Testis (tissue), 3 donors: ENCODE results near the gene NID1. TPM values are rescaled to one million over a fixed set of nuclear protein-coding genes. Genes with fewer than 3 reads are reported as not detected.

ENCODE experiments used
- DNase-seq: peaks from one replicate; pipeline ENCODE4 v3.0.0-alpha.2; 2019
- H3K27ac ChIP-seq, 2 donors: fragments of 200-600 bp; sonication (generic); one replicate each; pipeline ENCODE4 v1.5.1; 2019
- H3K27me3 ChIP-seq: fragments of 200-600 bp; sonication (generic); one replicate; pipeline ENCODE4 v1.5.1; 2019
- H3K36me3 ChIP-seq: fragments of 200-600 bp; sonication (generic); one replicate; pipeline ENCODE4 v1.5.1; 2017; ENCODE audit warnings: low read depth; ENCODE audit errors: missing control alignments
- H3K4me1 ChIP-seq: fragments of 200-600 bp; sonication (generic); one replicate; pipeline ENCODE4 v1.5.1; 2019
- H3K4me3 ChIP-seq, 2 donors: fragments of 200-600 bp; sonication (generic); one replicate each; pipeline ENCODE4 v1.5.1; 2017 to 2019
- H3K9me3 ChIP-seq: fragments of 200-600 bp; sonication (generic); one replicate; pipeline ENCODE4 v1.5.1; 2017
- POLR2A ChIP-seq: fragments of 450-650 bp; IDR thresholded peaks from one replicate; pipeline ENCODE4 v1.6.1; 2017; ENCODE audit warnings: antibody characterized with exemption, mild to moderate bottlenecking, moderate library complexity
- WGBS, 2 donors: methylation state at CpG; one replicate each; pipeline ENCODE4 v1.1.5; 2018; 5-methylcytosine and 5-hydroxymethylcytosine counted together
- intact Hi-C: fragments of 100-400 bp; cut with DNase I; formaldehyde crosslinking; loops from one replicate; pipeline ENCODE4 v1.15.1; 2023; ENCODE audit warnings: low total_unique reads
- polyA plus RNA-seq: library from polyadenylated mRNA; stranded (reverse); fragments of 350-450 nt; fragmentation: Illumina TruSeq; extraction: RNeasy Lipid Tissue Mini Kit (QIAGEN cat#74804); gene quantifications from one replicate; pipeline ENCODE4 v1.2.3, GENCODE V29; 2014; ENCODE audit warnings: low read depth, low replicate concordance; ENCODE audit not compliant: insufficient read depth
- total RNA-seq, 2 donors: library from RNA; depleted of rRNA; stranded (reverse); fragments of >200 nt; gene quantifications; one replicate each; pipeline ENCODE4 v1.2.3, GENCODE V29; 2016
- TF ChIP-seq, protein P1 (sequence below), 3 experiments: fragments of 450-650 bp in 2 of 3; fragments of 200-600 bp in 1 of 3; sonication (generic) in 1 of 3; IDR thresholded peaks; one replicate each; pipeline ENCODE4 v1.5.1; 2016 to 2019; ENCODE audit warnings: antibody characterized with exemption in 3 of 3, mild to moderate bottlenecking in 2 of 3, moderate library complexity in 1 of 3

NID1 gene
- total and polyA plus RNA-seq, 3 donors from 2014 or later, result 18.8 to 36.1 (median 21.0) TPM

- no peak for DNase-seq
- no peak overlapping the region for H3K27ac ChIP-seq
- H3K4me1 ChIP-seq, result peaks cover under 1% of the 10 kb centered on the region
- intact Hi-C loops, result no loop called here
- TF ChIP-seq POLR2A, result no peak
- TF ChIP-seq, protein P1, sequence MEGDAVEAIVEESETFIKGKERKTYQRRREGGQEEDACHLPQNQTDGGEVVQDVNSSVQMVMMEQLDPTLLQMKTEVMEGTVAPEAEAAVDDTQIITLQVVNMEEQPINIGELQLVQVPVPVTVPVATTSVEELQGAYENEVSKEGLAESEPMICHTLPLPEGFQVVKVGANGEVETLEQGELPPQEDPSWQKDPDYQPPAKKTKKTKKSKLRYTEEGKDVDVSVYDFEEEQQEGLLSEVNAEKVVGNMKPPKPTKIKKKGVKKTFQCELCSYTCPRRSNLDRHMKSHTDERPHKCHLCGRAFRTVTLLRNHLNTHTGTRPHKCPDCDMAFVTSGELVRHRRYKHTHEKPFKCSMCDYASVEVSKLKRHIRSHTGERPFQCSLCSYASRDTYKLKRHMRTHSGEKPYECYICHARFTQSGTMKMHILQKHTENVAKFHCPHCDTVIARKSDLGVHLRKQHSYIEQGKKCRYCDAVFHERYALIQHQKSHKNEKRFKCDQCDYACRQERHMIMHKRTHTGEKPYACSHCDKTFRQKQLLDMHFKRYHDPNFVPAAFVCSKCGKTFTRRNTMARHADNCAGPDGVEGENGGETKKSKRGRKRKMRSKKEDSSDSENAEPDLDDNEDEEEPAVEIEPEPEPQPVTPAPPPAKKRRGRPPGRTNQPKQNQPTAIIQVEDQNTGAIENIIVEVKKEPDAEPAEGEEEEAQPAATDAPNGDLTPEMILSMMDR (IDR thresholded peaks at IDR 0.05), result no peak
- no peak overlapping the region for H3K4me3 ChIP-seq
- H3K9me3 ChIP-seq, result no peaks in the 10 kb centered on the region
- no peaks in the 10 kb centered on the region for H3K36me3 ChIP-seq
- H3K27me3 ChIP-seq, result no peaks in the 10 kb centered on the region
- 70 to 77% methylated on average over 12 of the region's 12 CpGs for WGBS, 2 donors
These were observed 24.3 kb upstream of the NID1 start for GRCh38 chr1:236089046-236089773.

- Histone ChIP-seq H3K9me3 (no peaks in the 10 kb centered on the region), H3K4me3 (no peak overlapping the region), H3K4me1 (peaks cover 10% of the 10 kb centered on the region), H3K27ac (no peak overlapping the region), H3K27me3 (no peaks in the 10 kb centered on the region), H3K36me3 (no peaks in the 10 kb centered on the region)
- TF ChIP-seq, protein P1 (IDR thresholded peaks at IDR 0.05), result no peak
- TF ChIP-seq POLR2A, result no peak
- 75 to 85% methylated on average over 7 of the region's 7 CpGs for WGBS, 2 donors
- DNase-seq, result no peak
- intact Hi-C loops, result no loop called here
These were observed 21.6 kb upstream of the NID1 start for GRCh38 chr1:236086537-236086936.

DNA sequence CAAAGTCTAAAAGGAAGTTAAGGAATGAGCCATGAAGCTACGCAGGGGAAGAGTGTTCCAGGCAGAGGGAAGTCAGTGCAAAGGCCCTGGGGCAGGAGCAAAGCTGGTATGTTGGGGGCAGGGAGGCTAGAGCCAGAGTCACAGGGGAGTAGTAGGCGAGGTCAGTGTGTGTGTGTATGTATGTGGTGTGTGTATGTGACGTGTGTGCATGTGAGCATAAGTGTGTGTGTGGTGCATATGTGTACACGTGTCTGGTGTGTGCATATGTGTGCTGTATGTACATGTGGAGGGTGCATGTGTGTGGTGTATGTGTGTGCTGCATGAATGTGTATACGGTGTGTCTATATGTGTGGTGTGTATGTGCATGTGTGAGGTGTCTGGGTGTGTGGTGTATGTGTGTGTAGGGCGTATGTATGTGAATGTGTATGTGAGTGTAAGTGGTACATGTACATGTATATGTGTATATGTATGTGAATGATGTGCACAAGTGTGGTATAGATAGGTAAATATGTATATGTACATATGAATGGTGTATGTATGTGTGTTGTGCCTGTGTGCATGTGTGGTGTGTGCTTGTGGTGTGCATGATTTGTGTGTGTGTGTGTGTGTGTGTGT, 20.8 kb upstream of the NID1 start:
- TF ChIP-seq, protein P1 (IDR thresholded peaks at IDR 0.05), result no peak
- TF ChIP-seq POLR2A, result no peak
- Histone ChIP-seq H3K4me1 (peaks cover 10% of the 10 kb centered on the region), H3K36me3 (no peaks in the 10 kb centered on the region), H3K27me3 (no peaks in the 10 kb centered on the region), H3K4me3 (no peak overlapping the region), H3K27ac (no peak overlapping the region), H3K9me3 (no peaks in the 10 kb centered on the region)
- 80 to 85% methylated on average over 6 of the region's 6 CpGs for WGBS, 2 donors
- intact Hi-C loops, result no loop called here
- no peak for DNase-seq

GRCh38 chr1:236084386-236084730, 19.5 kb upstream of the NID1 start:
- Histone ChIP-seq H3K36me3 (no peaks in the 10 kb centered on the region), H3K27me3 (no peaks in the 10 kb centered on the region), H3K4me1 (peaks cover 10% of the 10 kb centered on the region), H3K27ac (peak overlapping the region in 1 of 2 donors; percentile 82), H3K9me3 (no peaks in the 10 kb centered on the region), H3K4me3 (no peak overlapping the region)
- no peak for DNase-seq
- 80 to 88% methylated on average over 3 of the region's 3 CpGs for WGBS, 2 donors
- intact Hi-C loops, result no loop called here
- TF ChIP-seq POLR2A, result no peak
- TF ChIP-seq, protein P1 (IDR thresholded peaks at IDR 0.05), result no peak
